Tibial nerve (tissue), 3 donors: ENCODE results near the gene HOXA3.

Experiments used
- POLR2A ChIP-seq, 2 donors: fragments of 450-650 bp; IDR thresholded peaks; one replicate each; pipeline ENCODE4 v1.6.1; 2017; ENCODE audit warnings: antibody characterized with exemption in 2 of 2, mild to moderate bottlenecking in 2 of 2, moderate library complexity in 2 of 2
- TF ChIP-seq, protein P1 (sequence below), 5 experiments: fragments of 200-600 bp in 3 of 5; fragments of 450-650 bp in 2 of 5; sonication (generic) in 3 of 5; IDR thresholded peaks; one replicate each; pipeline ENCODE4 v1.5.1; 2016 to 2019; ENCODE audit warnings: antibody characterized with exemption in 5 of 5, mild to moderate bottlenecking in 3 of 5, moderate library complexity in 2 of 5

DNA sequence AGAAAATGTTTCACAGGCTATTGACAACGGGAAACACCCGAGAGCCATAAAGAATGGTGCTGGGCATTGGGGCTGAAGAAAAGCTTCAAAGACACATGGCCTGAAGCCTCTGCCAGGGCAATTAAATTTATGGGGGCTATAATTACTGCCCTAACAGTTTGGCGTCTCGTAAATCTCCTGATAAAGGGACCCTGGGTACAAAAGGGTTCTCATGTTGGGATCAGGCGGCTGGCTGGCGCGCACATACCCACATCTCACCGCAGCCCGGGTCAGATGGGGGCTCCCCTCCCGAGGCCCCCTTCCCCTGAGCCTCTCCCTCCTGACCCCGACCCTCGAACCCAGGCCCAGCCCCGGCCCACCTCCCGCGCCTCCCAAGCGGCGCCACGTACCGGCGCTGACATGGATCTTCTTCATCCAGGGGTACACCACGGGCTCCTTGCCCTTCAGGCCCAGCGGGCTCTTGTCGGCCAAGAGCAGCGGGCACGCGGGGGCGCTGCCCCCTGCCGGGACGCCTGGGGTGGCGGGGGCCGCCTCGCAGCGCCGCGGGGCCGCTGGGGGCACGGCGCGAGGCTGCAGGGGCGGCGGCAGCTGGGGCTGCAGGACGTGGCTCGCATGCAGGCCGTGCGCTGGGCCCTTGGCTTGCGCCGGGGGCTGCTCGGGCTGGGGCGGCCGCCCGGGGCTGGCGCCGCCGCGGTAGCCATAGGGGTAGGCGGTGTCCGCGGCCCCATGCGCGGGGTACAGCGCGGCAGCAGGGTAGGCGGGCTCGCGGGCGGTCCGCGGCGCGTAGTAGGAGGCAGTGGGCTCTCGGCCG is 22.4 kb downstream of the HOXA3 start:
- TF ChIP-seq, protein P1, sequence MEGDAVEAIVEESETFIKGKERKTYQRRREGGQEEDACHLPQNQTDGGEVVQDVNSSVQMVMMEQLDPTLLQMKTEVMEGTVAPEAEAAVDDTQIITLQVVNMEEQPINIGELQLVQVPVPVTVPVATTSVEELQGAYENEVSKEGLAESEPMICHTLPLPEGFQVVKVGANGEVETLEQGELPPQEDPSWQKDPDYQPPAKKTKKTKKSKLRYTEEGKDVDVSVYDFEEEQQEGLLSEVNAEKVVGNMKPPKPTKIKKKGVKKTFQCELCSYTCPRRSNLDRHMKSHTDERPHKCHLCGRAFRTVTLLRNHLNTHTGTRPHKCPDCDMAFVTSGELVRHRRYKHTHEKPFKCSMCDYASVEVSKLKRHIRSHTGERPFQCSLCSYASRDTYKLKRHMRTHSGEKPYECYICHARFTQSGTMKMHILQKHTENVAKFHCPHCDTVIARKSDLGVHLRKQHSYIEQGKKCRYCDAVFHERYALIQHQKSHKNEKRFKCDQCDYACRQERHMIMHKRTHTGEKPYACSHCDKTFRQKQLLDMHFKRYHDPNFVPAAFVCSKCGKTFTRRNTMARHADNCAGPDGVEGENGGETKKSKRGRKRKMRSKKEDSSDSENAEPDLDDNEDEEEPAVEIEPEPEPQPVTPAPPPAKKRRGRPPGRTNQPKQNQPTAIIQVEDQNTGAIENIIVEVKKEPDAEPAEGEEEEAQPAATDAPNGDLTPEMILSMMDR (IDR thresholded peaks at IDR 0.05) = peak in 3 of 5 experiments; percentile 13 to 21 (median 19)
- no peak for TF ChIP-seq POLR2A (IDR thresholded peaks at IDR 0.05)
